GM23338 (cell line): ENCODE data around the gene TMEM116. TPM values are rescaled to one million over a fixed set of nuclear protein-coding genes. Genes with fewer than 3 reads are reported as not detected.

Experiments used
- ATAC-seq: fragments of 200-7000 bp; cut with Tn5 transposase; 3 replicates; pipeline ENCODE4 v1.9.1; 2020
- DNase-seq: peaks from one replicate; pipeline ENCODE4 v3.0.0-alpha.2; 2015; ENCODE audit warnings: low spot score
- H2AFZ ChIP-seq: fragments of 200-600 bp; sonication (generic); 2 replicates; pipeline ENCODE4 v1.8.0; 2016; ENCODE audit warnings: antibody characterized with exemption, mild to moderate bottlenecking, moderate library complexity
- H3F3A ChIP-seq: fragments of 200-600 bp; sonication (generic); replicated peaks from 2 replicates; pipeline ENCODE4 v1.8.0; 2017; ENCODE audit warnings: antibody characterized with exemption, mixed run types, low read depth
- H3K27ac ChIP-seq: fragments of 200-600 bp; sonication (generic); 2 replicates; pipeline ENCODE4 v1.6.1; 2016; ENCODE audit warnings: low read depth
- H3K27me3 ChIP-seq: fragments of 200-600 bp; sonication (generic); 2 replicates; pipeline ENCODE4 v1.8.0; 2016; ENCODE audit warnings: mild to moderate bottlenecking, mixed run types, moderate library complexity; ENCODE audit not compliant: insufficient read depth
- H3K36me3 ChIP-seq: fragments of 200-600 bp; sonication (generic); 2 replicates; pipeline ENCODE4 v1.8.0; 2016; ENCODE audit warnings: mild to moderate bottlenecking; ENCODE audit not compliant: insufficient read depth
- H3K4me1 ChIP-seq: fragments of 200-600 bp; sonication (generic); 2 replicates; pipeline ENCODE4 v1.8.0; 2016; ENCODE audit warnings: mild to moderate bottlenecking, moderate library complexity; ENCODE audit not compliant: insufficient read depth
- H3K4me2 ChIP-seq: fragments of 200-600 bp; sonication (generic); 2 replicates; pipeline ENCODE4 v1.7.1; 2017; ENCODE audit warnings: mixed run types
- H3K4me3 ChIP-seq: fragments of 200-600 bp; sonication (generic); 2 replicates; pipeline ENCODE4 v1.6.1; 2016; ENCODE audit warnings: mixed run types
- H3K79me2 ChIP-seq: fragments of 200-600 bp; sonication (generic); replicated peaks from 2 replicates; pipeline ENCODE4 v1.8.0; 2017; ENCODE audit warnings: mild to moderate bottlenecking; ENCODE audit not compliant: insufficient read depth
- H3K9me2 ChIP-seq: fragments of 200-600 bp; sonication (generic); 2 replicates; pipeline ENCODE4 v1.8.0; 2017; ENCODE audit not compliant: insufficient read depth
- H4K20me1 ChIP-seq: fragments of 200-600 bp; sonication (generic); replicated peaks from 2 replicates; pipeline ENCODE4 v1.8.0; 2017; ENCODE audit warnings: mild to moderate bottlenecking; ENCODE audit not compliant: insufficient read depth
- H3K27ac Mint-ChIP-seq: 2 replicates; pipeline ENCODE4 v1.8.0; 2020; ENCODE audit warnings: inconsistent platforms, mild to moderate bottlenecking, moderate library complexity, mixed read lengths
- H3K27me3 Mint-ChIP-seq: 3 replicates; pipeline ENCODE4 v1.8.0; 2022; ENCODE audit warnings: low read depth, mild to moderate bottlenecking, moderate library complexity, mixed read lengths, inconsistent platforms; ENCODE audit not compliant: insufficient read depth, poor library complexity
- H3K36me3 Mint-ChIP-seq: 3 replicates; pipeline ENCODE4 v1.8.0; 2021; ENCODE audit warnings: low read depth, mild to moderate bottlenecking, inconsistent platforms, moderate library complexity, mixed read lengths
- H3K4me1 Mint-ChIP-seq: 3 replicates; pipeline ENCODE4 v1.8.0; 2020; ENCODE audit warnings: mild to moderate bottlenecking, inconsistent platforms, mixed read lengths
- H3K4me3 Mint-ChIP-seq: 3 replicates; pipeline ENCODE4 v1.8.0; 2021; ENCODE audit warnings: moderate library complexity, mild to moderate bottlenecking, inconsistent platforms, mixed read lengths
- H3K9me3 Mint-ChIP-seq: 3 replicates; pipeline ENCODE4 v1.8.0; 2020; ENCODE audit warnings: moderate library complexity, mild to moderate bottlenecking, inconsistent platforms, mixed read lengths
- EZH2 ChIP-seq: fragments of 200-600 bp; sonication (generic); IDR thresholded peaks from one replicate; pipeline ENCODE4 v1.8.0; 2017; ENCODE audit warnings: antibody characterized with exemption, mild to moderate bottlenecking, low read depth; ENCODE audit not compliant: unreplicated experiment
- EZH2phosphoT487 ChIP-seq: fragments of 200-600 bp; sonication (generic); IDR thresholded peaks from one replicate; pipeline ENCODE4 v1.8.1; 2018; ENCODE audit warnings: antibody characterized with exemption; ENCODE audit not compliant: unreplicated experiment
- POLR2AphosphoS5 ChIP-seq: IDR thresholded peaks from 2 replicates; pipeline ENCODE4 v1.6.1; 2016; ENCODE audit warnings: antibody characterized with exemption, low read depth
- STAT1 ChIP-seq: IDR thresholded peaks from one replicate; pipeline ENCODE4 v1.6.1; 2016; ENCODE audit warnings: antibody characterized with exemption; ENCODE audit not compliant: unreplicated experiment
- ZNF331 ChIP-seq: fragments of 250-450 bp; sonication (Bioruptor Pico); IDR thresholded peaks from 2 replicates; pipeline ENCODE4 v1.5.0; 2020; ENCODE audit warnings: low read depth, mild to moderate bottlenecking, moderate library complexity
- polyA plus RNA-seq: library from polyadenylated mRNA; unstranded; fragments of >200 nt; fragmentation: Nextera tagmentation; extraction: Ambion mirVana; gene quantifications from 2 replicates; pipeline ENCODE4 v1.2.1, GENCODE V29; 2016
- total RNA-seq: library from RNA; depleted of rRNA; stranded (reverse); fragments of >200 nt; shearing (Covaris generic); gene quantifications from 2 replicates; pipeline ENCODE4 v1.2.3, GENCODE V29; 2014
- TF ChIP-seq, protein P1 (sequence below): IDR thresholded peaks from one replicate; pipeline ENCODE4 v1.6.1; 2018; ENCODE audit warnings: antibody characterized with exemption; ENCODE audit not compliant: unreplicated experiment
- TF ChIP-seq, protein P2 (sequence below): fragments of 250-450 bp; sonication (Bioruptor Pico); IDR thresholded peaks from 2 replicates; pipeline ENCODE4 v1.5.0; 2020; ENCODE audit warnings: mild to moderate bottlenecking, moderate library complexity

TMEM116 gene
- total and polyA plus RNA-seq, 2 experiments from 2014 or later, result 8.0 to 10.4 TPM

DNA sequence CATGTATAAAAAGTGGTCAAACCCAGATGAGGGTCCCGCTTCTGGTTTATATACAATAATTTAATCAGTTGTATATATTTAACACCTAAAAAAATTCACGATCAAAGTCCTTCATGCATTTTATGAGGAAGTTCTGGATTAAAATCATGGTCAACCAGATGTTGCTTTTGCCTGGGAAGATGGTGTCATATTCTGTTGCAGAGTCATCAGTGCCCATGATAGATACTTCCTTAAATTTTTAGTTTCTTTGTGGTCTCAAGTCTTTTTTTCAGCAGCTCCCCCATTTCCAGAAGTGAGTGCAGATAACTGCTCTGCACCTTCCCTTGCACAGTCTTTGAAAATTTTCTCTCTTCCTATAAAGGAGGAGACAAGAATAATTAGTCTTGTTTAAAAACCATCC is 16.3 kb upstream of the TMEM116 start:
- no peaks in the 10 kb centered on the region for H3K9me2 ChIP-seq
- peaks cover 5% of the 10 kb centered on the region for H3K27me3 Mint-ChIP-seq
- no peak overlapping the region for H3K4me3 Mint-ChIP-seq
- peaks cover 32% of the 10 kb centered on the region for H3K36me3 ChIP-seq
- H3K27ac Mint-ChIP-seq, result no peak overlapping the region
- peaks cover 15% of the 10 kb centered on the region for H4K20me1 ChIP-seq
- no peak overlapping the region for H3K4me2 ChIP-seq
- H3K36me3 Mint-ChIP-seq, result peaks cover 54% of the 10 kb centered on the region
- TF ChIP-seq POLR2AphosphoS5 (no peak), ZNF331 (CRISPR knock-in tag) (no peak), EZH2phosphoT487 (no peak), STAT1 (no peak), EZH2 (no peak)
- TF ChIP-seq, protein P1, sequence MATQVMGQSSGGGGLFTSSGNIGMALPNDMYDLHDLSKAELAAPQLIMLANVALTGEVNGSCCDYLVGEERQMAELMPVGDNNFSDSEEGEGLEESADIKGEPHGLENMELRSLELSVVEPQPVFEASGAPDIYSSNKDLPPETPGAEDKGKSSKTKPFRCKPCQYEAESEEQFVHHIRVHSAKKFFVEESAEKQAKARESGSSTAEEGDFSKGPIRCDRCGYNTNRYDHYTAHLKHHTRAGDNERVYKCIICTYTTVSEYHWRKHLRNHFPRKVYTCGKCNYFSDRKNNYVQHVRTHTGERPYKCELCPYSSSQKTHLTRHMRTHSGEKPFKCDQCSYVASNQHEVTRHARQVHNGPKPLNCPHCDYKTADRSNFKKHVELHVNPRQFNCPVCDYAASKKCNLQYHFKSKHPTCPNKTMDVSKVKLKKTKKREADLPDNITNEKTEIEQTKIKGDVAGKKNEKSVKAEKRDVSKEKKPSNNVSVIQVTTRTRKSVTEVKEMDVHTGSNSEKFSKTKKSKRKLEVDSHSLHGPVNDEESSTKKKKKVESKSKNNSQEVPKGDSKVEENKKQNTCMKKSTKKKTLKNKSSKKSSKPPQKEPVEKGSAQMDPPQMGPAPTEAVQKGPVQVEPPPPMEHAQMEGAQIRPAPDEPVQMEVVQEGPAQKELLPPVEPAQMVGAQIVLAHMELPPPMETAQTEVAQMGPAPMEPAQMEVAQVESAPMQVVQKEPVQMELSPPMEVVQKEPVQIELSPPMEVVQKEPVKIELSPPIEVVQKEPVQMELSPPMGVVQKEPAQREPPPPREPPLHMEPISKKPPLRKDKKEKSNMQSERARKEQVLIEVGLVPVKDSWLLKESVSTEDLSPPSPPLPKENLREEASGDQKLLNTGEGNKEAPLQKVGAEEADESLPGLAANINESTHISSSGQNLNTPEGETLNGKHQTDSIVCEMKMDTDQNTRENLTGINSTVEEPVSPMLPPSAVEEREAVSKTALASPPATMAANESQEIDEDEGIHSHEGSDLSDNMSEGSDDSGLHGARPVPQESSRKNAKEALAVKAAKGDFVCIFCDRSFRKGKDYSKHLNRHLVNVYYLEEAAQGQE, result no peak
- TF ChIP-seq, protein P2, sequence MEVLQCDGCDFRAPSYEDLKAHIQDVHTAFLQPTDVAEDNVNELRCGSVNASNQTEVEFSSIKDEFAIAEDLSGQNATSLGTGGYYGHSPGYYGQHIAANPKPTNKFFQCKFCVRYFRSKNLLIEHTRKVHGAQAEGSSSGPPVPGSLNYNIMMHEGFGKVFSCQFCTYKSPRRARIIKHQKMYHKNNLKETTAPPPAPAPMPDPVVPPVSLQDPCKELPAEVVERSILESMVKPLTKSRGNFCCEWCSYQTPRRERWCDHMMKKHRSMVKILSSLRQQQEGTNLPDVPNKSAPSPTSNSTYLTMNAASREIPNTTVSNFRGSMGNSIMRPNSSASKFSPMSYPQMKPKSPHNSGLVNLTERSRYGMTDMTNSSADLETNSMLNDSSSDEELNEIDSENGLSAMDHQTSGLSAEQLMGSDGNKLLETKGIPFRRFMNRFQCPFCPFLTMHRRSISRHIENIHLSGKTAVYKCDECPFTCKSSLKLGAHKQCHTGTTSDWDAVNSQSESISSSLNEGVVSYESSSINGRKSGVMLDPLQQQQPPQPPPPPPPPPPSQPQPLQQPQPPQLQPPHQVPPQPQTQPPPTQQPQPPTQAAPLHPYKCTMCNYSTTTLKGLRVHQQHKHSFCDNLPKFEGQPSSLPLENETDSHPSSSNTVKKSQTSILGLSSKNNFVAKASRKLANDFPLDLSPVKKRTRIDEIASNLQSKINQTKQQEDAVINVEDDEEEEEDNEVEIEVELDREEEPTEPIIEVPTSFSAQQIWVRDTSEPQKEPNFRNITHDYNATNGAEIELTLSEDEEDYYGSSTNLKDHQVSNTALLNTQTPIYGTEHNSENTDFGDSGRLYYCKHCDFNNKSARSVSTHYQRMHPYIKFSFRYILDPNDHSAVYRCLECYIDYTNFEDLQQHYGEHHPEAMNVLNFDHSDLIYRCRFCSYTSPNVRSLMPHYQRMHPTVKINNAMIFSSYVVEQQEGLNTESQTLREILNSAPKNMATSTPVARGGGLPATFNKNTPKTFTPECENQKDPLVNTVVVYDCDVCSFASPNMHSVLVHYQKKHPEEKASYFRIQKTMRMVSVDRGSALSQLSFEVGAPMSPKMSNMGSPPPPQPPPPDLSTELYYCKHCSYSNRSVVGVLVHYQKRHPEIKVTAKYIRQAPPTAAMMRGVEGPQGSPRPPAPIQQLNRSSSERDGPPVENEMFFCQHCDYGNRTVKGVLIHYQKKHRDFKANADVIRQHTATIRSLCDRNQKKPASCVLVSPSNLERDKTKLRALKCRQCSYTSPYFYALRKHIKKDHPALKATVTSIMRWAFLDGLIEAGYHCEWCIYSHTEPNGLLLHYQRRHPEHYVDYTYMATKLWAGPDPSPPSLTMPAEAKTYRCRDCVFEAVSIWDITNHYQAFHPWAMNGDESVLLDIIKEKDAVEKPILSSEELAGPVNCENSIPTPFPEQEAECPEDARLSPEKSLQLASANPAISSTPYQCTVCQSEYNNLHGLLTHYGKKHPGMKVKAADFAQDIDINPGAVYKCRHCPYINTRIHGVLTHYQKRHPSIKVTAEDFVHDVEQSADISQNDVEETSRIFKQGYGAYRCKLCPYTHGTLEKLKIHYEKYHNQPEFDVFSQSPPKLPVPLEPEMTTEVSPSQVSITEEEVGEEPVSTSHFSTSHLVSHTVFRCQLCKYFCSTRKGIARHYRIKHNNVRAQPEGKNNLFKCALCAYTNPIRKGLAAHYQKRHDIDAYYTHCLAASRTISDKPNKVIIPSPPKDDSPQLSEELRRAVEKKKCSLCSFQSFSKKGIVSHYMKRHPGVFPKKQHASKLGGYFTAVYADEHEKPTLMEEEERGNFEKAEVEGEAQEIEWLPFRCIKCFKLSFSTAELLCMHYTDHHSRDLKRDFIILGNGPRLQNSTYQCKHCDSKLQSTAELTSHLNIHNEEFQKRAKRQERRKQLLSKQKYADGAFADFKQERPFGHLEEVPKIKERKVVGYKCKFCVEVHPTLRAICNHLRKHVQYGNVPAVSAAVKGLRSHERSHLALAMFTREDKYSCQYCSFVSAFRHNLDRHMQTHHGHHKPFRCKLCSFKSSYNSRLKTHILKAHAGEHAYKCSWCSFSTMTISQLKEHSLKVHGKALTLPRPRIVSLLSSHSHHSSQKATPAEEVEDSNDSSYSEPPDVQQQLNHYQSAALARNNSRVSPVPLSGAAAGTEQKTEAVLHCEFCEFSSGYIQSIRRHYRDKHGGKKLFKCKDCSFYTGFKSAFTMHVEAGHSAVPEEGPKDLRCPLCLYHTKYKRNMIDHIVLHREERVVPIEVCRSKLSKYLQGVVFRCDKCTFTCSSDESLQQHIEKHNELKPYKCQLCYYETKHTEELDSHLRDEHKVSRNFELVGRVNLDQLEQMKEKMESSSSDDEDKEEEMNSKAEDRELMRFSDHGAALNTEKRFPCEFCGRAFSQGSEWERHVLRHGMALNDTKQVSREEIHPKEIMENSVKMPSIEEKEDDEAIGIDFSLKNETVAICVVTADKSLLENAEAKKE (CRISPR knock-in tag), result no peak
- no peaks in the 10 kb centered on the region for H3K27me3 ChIP-seq
- H3K9me3 Mint-ChIP-seq, result no peaks in the 10 kb centered on the region
- peaks cover 7% of the 10 kb centered on the region; the same call in 1 of the 2 replicates for H3F3A ChIP-seq
- no peak overlapping the region for H3K4me3 ChIP-seq
- H2AFZ ChIP-seq, result no peak overlapping the region
- no peak overlapping the region for H3K27ac ChIP-seq
- ATAC-seq (no peak), DNase-seq (no peak)
- H3K79me2 ChIP-seq, result no peaks in the 10 kb centered on the region; the same call in 1 of the 2 replicates
- peaks cover 8% of the 10 kb centered on the region; the same call in 1 of the 2 replicates for H3K4me1 ChIP-seq
- peaks cover 15% of the 10 kb centered on the region; the same call in 2 of the 3 replicates for H3K4me1 Mint-ChIP-seq
